Measurements from ENCODE around the gene ZNRF3.

DNA sequence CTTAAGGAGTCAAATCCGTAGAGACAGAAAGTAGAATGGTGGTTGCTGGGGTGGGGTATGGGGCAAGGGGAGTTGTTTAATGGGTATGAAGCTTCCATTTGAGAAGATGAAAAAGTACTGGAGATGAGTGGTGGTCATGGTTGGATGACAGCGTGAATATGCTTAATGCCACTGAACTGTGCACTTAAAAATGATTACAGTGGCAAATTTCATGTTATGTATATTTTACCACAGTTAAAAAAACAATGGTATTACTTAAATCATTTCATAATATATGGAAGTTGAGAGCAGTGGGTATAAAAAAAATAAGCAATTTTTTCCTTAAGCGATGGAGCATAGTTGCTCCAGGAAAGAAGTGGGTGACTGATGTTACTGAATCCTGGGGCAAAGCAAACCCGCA is 111.2 kb downstream of the ZNRF3 start:
- TF ChIP-seq, protein P1, sequence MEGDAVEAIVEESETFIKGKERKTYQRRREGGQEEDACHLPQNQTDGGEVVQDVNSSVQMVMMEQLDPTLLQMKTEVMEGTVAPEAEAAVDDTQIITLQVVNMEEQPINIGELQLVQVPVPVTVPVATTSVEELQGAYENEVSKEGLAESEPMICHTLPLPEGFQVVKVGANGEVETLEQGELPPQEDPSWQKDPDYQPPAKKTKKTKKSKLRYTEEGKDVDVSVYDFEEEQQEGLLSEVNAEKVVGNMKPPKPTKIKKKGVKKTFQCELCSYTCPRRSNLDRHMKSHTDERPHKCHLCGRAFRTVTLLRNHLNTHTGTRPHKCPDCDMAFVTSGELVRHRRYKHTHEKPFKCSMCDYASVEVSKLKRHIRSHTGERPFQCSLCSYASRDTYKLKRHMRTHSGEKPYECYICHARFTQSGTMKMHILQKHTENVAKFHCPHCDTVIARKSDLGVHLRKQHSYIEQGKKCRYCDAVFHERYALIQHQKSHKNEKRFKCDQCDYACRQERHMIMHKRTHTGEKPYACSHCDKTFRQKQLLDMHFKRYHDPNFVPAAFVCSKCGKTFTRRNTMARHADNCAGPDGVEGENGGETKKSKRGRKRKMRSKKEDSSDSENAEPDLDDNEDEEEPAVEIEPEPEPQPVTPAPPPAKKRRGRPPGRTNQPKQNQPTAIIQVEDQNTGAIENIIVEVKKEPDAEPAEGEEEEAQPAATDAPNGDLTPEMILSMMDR (IDR thresholded peaks at IDR 0.05; ENCODE audit: borderline replicate concordance, extremely low read depth, low read length, poor library complexity, severe bottlenecking) = no peak
- TF ChIP-seq EZH2 (IDR thresholded peaks at IDR 0.05; ENCODE audit: borderline replicate concordance, low read depth, low read length, severe bottlenecking) = no peak
